Activated T-cell treated with anti-CD3 and anti-CD28 coated beads for 1 hour (primary cell): ENCODE data around the gene E2F7.

Source experiments
- DNase-seq: peaks from one replicate; pipeline ENCODE4 v3.0.0-alpha.2; 2020; ENCODE audit warnings: low read depth

E2F7 gene

GRCh38 chr12:77062846-77063461 is 2.4 kb downstream of the E2F7 start:
- no peak for DNase-seq

- DNase-seq: no peak
Observed at GRCh38 chr12:77062396-77062795, 3.0 kb downstream of the E2F7 start.

- no peak for DNase-seq
Observed at GRCh38 chr12:77060883-77061240, 4.5 kb downstream of the E2F7 start.

- no peak for DNase-seq
Observed at GRCh38 chr12:77060136-77060882, 5.1 kb downstream of the E2F7 start.

- no peak for DNase-seq
Observed at GRCh38 chr12:77058740-77059139, 6.6 kb downstream of the E2F7 start.

- no peak for DNase-seq
Observed at GRCh38 chr12:77054851-77055250, 10.5 kb downstream of the E2F7 start.

- DNase-seq: no peak
Observed at GRCh38 chr12:77053259-77053658, 12.1 kb downstream of the E2F7 start.

GRCh38 chr12:77049767-77050353 is 15.5 kb downstream of the E2F7 start:
- no peak for DNase-seq

GRCh38 chr12:77047341-77048109 is 17.8 kb downstream of the E2F7 start:
- no peak for DNase-seq

- no peak for DNase-seq
Observed at GRCh38 chr12:77046468-77046867, 18.9 kb downstream of the E2F7 start.

- no peak for DNase-seq
Observed at GRCh38 chr12:77045183-77045582, 20.2 kb downstream of the E2F7 start.

- DNase-seq: no peak
Observed at GRCh38 chr12:77044721-77045120, 20.6 kb downstream of the E2F7 start.

GRCh38 chr12:77042833-77043232 is 22.5 kb downstream of the E2F7 start:
- no peak for DNase-seq

GRCh38 chr12:77040231-77040630 is 25.1 kb downstream of the E2F7 start:
- DNase-seq: no peak

- DNase-seq: no peak
Observed at GRCh38 chr12:77035226-77035625, 30.1 kb downstream of the E2F7 start.

GRCh38 chr12:77033658-77034536 is 31.5 kb downstream of the E2F7 start:
- DNase-seq: no peak

GRCh38 chr12:77032406-77032805 is 33.0 kb downstream of the E2F7 start:
- DNase-seq: no peak

GRCh38 chr12:77031745-77032144 is 33.6 kb downstream of the E2F7 start:
- DNase-seq: no peak

- no peak for DNase-seq
Observed at GRCh38 chr12:77025782-77026314, 39.5 kb downstream of the E2F7 start.

- no peak for DNase-seq
Observed at GRCh38 chr12:77023501-77023900, 41.9 kb downstream of the E2F7 start.

GRCh38 chr12:77019920-77020319 is 45.4 kb downstream of the E2F7 start:
- DNase-seq: no peak

- DNase-seq: no peak
Observed at GRCh38 chr12:77016606-77017005, 48.8 kb downstream of the E2F7 start.
